ENCODE measurements around the gene DGKI. TPM values are rescaled to one million over a fixed set of nuclear protein-coding genes. Genes with fewer than 3 reads are reported as not detected.

DGKI gene
- total and polyA plus RNA-seq, 4 donors: 0.01 to 0.37 (median 0.31) TPM

- no peaks in the 10 kb centered on the region for H3K27me3 ChIP-seq (ENCODE audit: control insufficient read depth in 4 of 4, insufficient read depth in 4 of 4, low read length in 3 of 4)
- TF ChIP-seq NR2F2 (IDR thresholded peaks at IDR 0.05): no peak
- no peak for TF ChIP-seq EGR1 (IDR thresholded peaks at IDR 0.05; ENCODE audit: low read depth in 2 of 2)
- no peak for TF ChIP-seq YY1 (IDR thresholded peaks at IDR 0.05)
- no peak for TF ChIP-seq HNF4A (conservative IDR thresholded peaks at IDR 0.05)
- TF ChIP-seq, protein P1, sequence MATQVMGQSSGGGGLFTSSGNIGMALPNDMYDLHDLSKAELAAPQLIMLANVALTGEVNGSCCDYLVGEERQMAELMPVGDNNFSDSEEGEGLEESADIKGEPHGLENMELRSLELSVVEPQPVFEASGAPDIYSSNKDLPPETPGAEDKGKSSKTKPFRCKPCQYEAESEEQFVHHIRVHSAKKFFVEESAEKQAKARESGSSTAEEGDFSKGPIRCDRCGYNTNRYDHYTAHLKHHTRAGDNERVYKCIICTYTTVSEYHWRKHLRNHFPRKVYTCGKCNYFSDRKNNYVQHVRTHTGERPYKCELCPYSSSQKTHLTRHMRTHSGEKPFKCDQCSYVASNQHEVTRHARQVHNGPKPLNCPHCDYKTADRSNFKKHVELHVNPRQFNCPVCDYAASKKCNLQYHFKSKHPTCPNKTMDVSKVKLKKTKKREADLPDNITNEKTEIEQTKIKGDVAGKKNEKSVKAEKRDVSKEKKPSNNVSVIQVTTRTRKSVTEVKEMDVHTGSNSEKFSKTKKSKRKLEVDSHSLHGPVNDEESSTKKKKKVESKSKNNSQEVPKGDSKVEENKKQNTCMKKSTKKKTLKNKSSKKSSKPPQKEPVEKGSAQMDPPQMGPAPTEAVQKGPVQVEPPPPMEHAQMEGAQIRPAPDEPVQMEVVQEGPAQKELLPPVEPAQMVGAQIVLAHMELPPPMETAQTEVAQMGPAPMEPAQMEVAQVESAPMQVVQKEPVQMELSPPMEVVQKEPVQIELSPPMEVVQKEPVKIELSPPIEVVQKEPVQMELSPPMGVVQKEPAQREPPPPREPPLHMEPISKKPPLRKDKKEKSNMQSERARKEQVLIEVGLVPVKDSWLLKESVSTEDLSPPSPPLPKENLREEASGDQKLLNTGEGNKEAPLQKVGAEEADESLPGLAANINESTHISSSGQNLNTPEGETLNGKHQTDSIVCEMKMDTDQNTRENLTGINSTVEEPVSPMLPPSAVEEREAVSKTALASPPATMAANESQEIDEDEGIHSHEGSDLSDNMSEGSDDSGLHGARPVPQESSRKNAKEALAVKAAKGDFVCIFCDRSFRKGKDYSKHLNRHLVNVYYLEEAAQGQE (IDR thresholded peaks at IDR 0.05): no peak
- no peak for TF ChIP-seq ZBTB33 (IDR thresholded peaks at IDR 0.05)
- TF ChIP-seq, protein P2, sequence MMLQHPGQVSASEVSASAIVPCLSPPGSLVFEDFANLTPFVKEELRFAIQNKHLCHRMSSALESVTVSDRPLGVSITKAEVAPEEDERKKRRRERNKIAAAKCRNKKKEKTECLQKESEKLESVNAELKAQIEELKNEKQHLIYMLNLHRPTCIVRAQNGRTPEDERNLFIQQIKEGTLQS (IDR thresholded peaks at IDR 0.05): no peak
- no peak for TF ChIP-seq HNF4G (IDR thresholded peaks at IDR 0.05)
- TF ChIP-seq CTCF (IDR thresholded peaks at IDR 0.05; ENCODE audit: low read depth, low read length, missing input control): no peak
- no peak for TF ChIP-seq FOXA1 (IDR thresholded peaks at IDR 0.05)
- TF ChIP-seq JUND (IDR thresholded peaks at IDR 0.05): no peak
- no peak for TF ChIP-seq MAX (IDR thresholded peaks at IDR 0.05)
- TF ChIP-seq GABPA (IDR thresholded peaks at IDR 0.05 in 1 of 2, conservative IDR thresholded peaks at IDR 0.05 in 1 of 2): no peak
- no peak for TF ChIP-seq TAF1 (conservative IDR thresholded peaks at IDR 0.05)
- no peak for TF ChIP-seq RXRA (IDR thresholded peaks at IDR 0.05)
- no peaks in the 10 kb centered on the region for H3K4me1 ChIP-seq (ENCODE audit: control insufficient read depth in 4 of 4, insufficient read depth in 4 of 4, low read length in 3 of 4)
- no peak for DNase-seq (ENCODE audit: low spot score)
- no peak overlapping the region for H3K4me3 ChIP-seq (ENCODE audit: low read depth in 1 of 3, low read length in 3 of 3)
- WGBS: 52% methylated on average over 1 of the region's 1 CpG
- no peaks in the 10 kb centered on the region for H3K36me3 ChIP-seq (ENCODE audit: control insufficient read depth in 4 of 4, insufficient read depth in 3 of 4, low read depth in 1 of 4, low read length in 3 of 4)
- no peak overlapping the region for H3K27ac ChIP-seq (ENCODE audit: low read depth in 1 of 2, low read length in 2 of 2)
- no peak overlapping the region for H3K9ac ChIP-seq (ENCODE audit: low read depth in 1 of 2, low read length in 2 of 2)
- H3K9me3 ChIP-seq (ENCODE audit: control insufficient read depth in 4 of 4, low read length in 3 of 4): no peaks in the 10 kb centered on the region
Measured at GRCh38 chr7:137390076-137390475, 456.7 kb downstream of the DGKI start.

- no peak overlapping the region for H3K9ac ChIP-seq (ENCODE audit: low read depth in 1 of 2, low read length in 2 of 2)
- DNase-seq (ENCODE audit: low spot score): no peak
- H3K27me3 ChIP-seq (ENCODE audit: control insufficient read depth in 4 of 4, insufficient read depth in 4 of 4, low read length in 3 of 4): no peaks in the 10 kb centered on the region
- H3K4me1 ChIP-seq (ENCODE audit: control insufficient read depth in 4 of 4, insufficient read depth in 4 of 4, low read length in 3 of 4): no peaks in the 10 kb centered on the region
- 77% methylated on average over 1 of the region's 1 CpG for WGBS
- no peak overlapping the region for H3K4me3 ChIP-seq (ENCODE audit: low read depth in 1 of 3, low read length in 3 of 3)
- H3K36me3 ChIP-seq (ENCODE audit: control insufficient read depth in 4 of 4, insufficient read depth in 3 of 4, low read depth in 1 of 4, low read length in 3 of 4): no peaks in the 10 kb centered on the region
- H3K27ac ChIP-seq (ENCODE audit: low read depth in 1 of 2, low read length in 2 of 2): no peak overlapping the region
- no peaks in the 10 kb centered on the region for H3K9me3 ChIP-seq (ENCODE audit: control insufficient read depth in 4 of 4, low read length in 3 of 4)
- TF ChIP-seq CTCF (IDR thresholded peaks at IDR 0.05; ENCODE audit: low read depth, low read length, missing input control): no peak
- TF ChIP-seq, protein P2 (IDR thresholded peaks at IDR 0.05): no peak
- no peak for TF ChIP-seq GABPA (IDR thresholded peaks at IDR 0.05 in 1 of 2, conservative IDR thresholded peaks at IDR 0.05 in 1 of 2)
- no peak for TF ChIP-seq TAF1 (conservative IDR thresholded peaks at IDR 0.05)
- TF ChIP-seq NR2F2 (IDR thresholded peaks at IDR 0.05): no peak
- TF ChIP-seq ZBTB33 (IDR thresholded peaks at IDR 0.05): no peak
- TF ChIP-seq JUND (IDR thresholded peaks at IDR 0.05): no peak
- no peak for TF ChIP-seq FOXA1 (IDR thresholded peaks at IDR 0.05)
- TF ChIP-seq HNF4A (conservative IDR thresholded peaks at IDR 0.05): no peak
Measured at GRCh38 chr7:137388916-137389315, 457.9 kb downstream of the DGKI start.
